Left lung (tissue), 10 donors: ENCODE data around the gene LYPLA2. TPM values are rescaled to one million over a fixed set of nuclear protein-coding genes. Genes with fewer than 3 reads are reported as not detected.
"Not testable (repeated sequence)": the region's sequence is repeated elsewhere in the genome, so short reads cannot be mapped to it uniquely, and the experiment has no call there.

Experiments used
- ATAC-seq: fragments of 200-7000 bp; cut with Tn5 transposase; one replicate; pipeline ENCODE4 v1.9.1; 2020; ENCODE audit warnings: moderate library complexity
- DNase-seq, 4 donors: peaks; one replicate each; pipeline ENCODE4 v3.0.0-alpha.2; 2013 to 2020
- H3K27ac ChIP-seq, 2 donors: fragments of 200-600 bp; sonication (generic) in 1 of 2; one replicate each; pipeline versions ENCODE4 v1.5.0 to v1.8.0; 2020 to 2021
- H3K27me3 ChIP-seq, 2 donors: fragments of 200-600 bp; sonication (generic) in 1 of 2; one replicate each; pipeline versions ENCODE4 v1.5.0 to v1.8.0; 2020 to 2021
- H3K36me3 ChIP-seq, 2 donors: fragments of 200-600 bp; sonication (generic) in 1 of 2; one replicate each; pipeline versions ENCODE4 v1.5.0 to v1.8.0; 2020 to 2021
- H3K4me1 ChIP-seq, 2 donors: fragments of 200-600 bp; one replicate each; pipeline ENCODE4 v1.8.0; 2021
- H3K4me3 ChIP-seq, 2 donors: fragments of 200-600 bp; sonication (generic) in 1 of 2; one replicate each; pipeline versions ENCODE4 v1.5.0 to v1.8.0; 2020 to 2021; ENCODE audit warnings: mild to moderate bottlenecking in 1 of 2
- H3K9me3 ChIP-seq, 2 donors: fragments of 200-600 bp; sonication (generic) in 1 of 2; one replicate each; pipeline versions ENCODE4 v1.5.0 to v1.8.0; 2020 to 2021
- CTCF ChIP-seq, 2 donors: fragments of 200-600 bp; sonication (generic) in 1 of 2; IDR thresholded peaks; one replicate each; pipeline versions ENCODE4 v1.5.0 to v1.8.0; 2021; ENCODE audit warnings: antibody characterized with exemption in 2 of 2
- intact Hi-C, 2 donors: fragments of 100-400 bp; cut with DNase I; formaldehyde crosslinking; loops; one replicate each; pipeline versions ENCODE4 v1.11.2 to v1.14.2; 2022
- polyA plus RNA-seq, 6 donors: library from polyadenylated mRNA; unstranded; fragments of 120-200 nt; gene quantifications; one replicate each; pipeline ENCODE4 v1.2.1, GENCODE V29; 2013; ENCODE audit not compliant: insufficient read length in 6 of 6
- total RNA-seq, 2 donors: library from RNA; stranded (reverse); fragmentation: NEBNext Ultra II Directional; extraction: Animal tissue kit (Norgen Biotek cat#: 25700); gene quantifications; one replicate each; pipeline ENCODE4 v1.2.1, GENCODE V29; 2021
- donor health status: DM: no; HTN: yes; CAD: no.
- donor health status: DM: no; HTN: no; CAD: no.

LYPLA2 gene
- total and polyA plus RNA-seq, 8 donors: 36.9 to 65.8 (median 47.1) TPM

GRCh38 chr1:23793861-23794731, 3.2 kb downstream of the LYPLA2 start:
- Histone ChIP-seq H3K4me1 (peaks cover 14 to 41% of the 10 kb centered on the region in 2 donors), H3K27ac (no peak overlapping the region)

GRCh38 chr1:23794732-23795182, 3.8 kb downstream of the LYPLA2 start:
- peaks cover 0 to 59% of the 10 kb centered on the region in 2 donors for H3K36me3 ChIP-seq
- H3K9me3 ChIP-seq, H3K27ac ChIP-seq, H3K27me3 ChIP-seq, ATAC-seq, H3K4me3 ChIP-seq, intact Hi-C loops: not testable (repeated sequence)
- peaks cover 21 to 48% of the 10 kb centered on the region in 2 donors for H3K4me1 ChIP-seq
- peak in 1 of 4 donors; percentile 67 for DNase-seq

More at GRCh38 chr1:23793861-23794731, 3.2 kb downstream of the LYPLA2 start:
- Histone ChIP-seq H3K9me3 (no peaks in the 10 kb centered on the region), H3K4me3 (no peak overlapping the region), H3K27me3 (no peaks in the 10 kb centered on the region), H3K36me3 (peaks cover 0 to 59% of the 10 kb centered on the region in 2 donors)
- peak in 1 of 4 donors; percentile 72 for DNase-seq
- no peak for ATAC-seq
- no peak for TF ChIP-seq CTCF (IDR thresholded peaks at IDR 0.05)
- intact Hi-C loops: no loop called here

GRCh38 chr1:23795676-23796465, 4.9 kb downstream of the LYPLA2 start:
- TF ChIP-seq CTCF (IDR thresholded peaks at IDR 0.05): no peak
- DNase-seq (no peak), ATAC-seq (no peak)
- no peaks in the 10 kb centered on the region for H3K9me3 ChIP-seq
- peaks cover 15 to 42% of the 10 kb centered on the region in 2 donors for H3K4me1 ChIP-seq
- no peaks in the 10 kb centered on the region for H3K27me3 ChIP-seq
- no peak overlapping the region for H3K4me3 ChIP-seq
- intact Hi-C loops: no loop called here
- H3K27ac ChIP-seq: no peak overlapping the region
- H3K36me3 ChIP-seq: peaks cover 0 to 59% of the 10 kb centered on the region in 2 donors

- TF ChIP-seq CTCF (IDR thresholded peaks at IDR 0.05): no peak
- no peak for ATAC-seq
- Histone ChIP-seq H3K27ac (no peak overlapping the region), H3K36me3 (peaks cover 0 to 59% of the 10 kb centered on the region in 2 donors), H3K27me3 (no peaks in the 10 kb centered on the region), H3K4me3 (no peak overlapping the region), H3K9me3 (no peaks in the 10 kb centered on the region), H3K4me1 (peaks cover 21 to 46% of the 10 kb centered on the region in 2 donors)
- intact Hi-C loops: no loop called here
- DNase-seq: no peak
Observed at GRCh38 chr1:23796466-23797271, 5.7 kb downstream of the LYPLA2 start.
